ENCODE data around the gene CHST8.
"Not testable (repeated sequence)": the region's sequence is repeated elsewhere in the genome, so short reads cannot be mapped to it uniquely, and the experiment has no call there.

The CHST8 gene

GRCh38 chr19:33814181-33815165, 192.7 kb downstream of the CHST8 start:
- ChIA-PET POLR2A (ENCODE audit: low non-redundant PET) (no interaction called here), CTCF (no interaction called here)

GRCh38 chr19:33815380-33816340, 193.9 kb downstream of the CHST8 start:
- ChIA-PET POLR2A (ENCODE audit: low non-redundant PET) (interaction anchor here (0.6 to 0.7 kb wide), 2 partner anchors 11 to 487 kb away, joined by 4 to 9 read pairs; no protein-coding TSS in a partner anchor), CTCF (interaction anchor here (1.0 kb wide), 1 partner anchor 183 kb away, joined by 3 read pairs; no protein-coding TSS in a partner anchor)
- TF ChIP-seq, protein P1, sequence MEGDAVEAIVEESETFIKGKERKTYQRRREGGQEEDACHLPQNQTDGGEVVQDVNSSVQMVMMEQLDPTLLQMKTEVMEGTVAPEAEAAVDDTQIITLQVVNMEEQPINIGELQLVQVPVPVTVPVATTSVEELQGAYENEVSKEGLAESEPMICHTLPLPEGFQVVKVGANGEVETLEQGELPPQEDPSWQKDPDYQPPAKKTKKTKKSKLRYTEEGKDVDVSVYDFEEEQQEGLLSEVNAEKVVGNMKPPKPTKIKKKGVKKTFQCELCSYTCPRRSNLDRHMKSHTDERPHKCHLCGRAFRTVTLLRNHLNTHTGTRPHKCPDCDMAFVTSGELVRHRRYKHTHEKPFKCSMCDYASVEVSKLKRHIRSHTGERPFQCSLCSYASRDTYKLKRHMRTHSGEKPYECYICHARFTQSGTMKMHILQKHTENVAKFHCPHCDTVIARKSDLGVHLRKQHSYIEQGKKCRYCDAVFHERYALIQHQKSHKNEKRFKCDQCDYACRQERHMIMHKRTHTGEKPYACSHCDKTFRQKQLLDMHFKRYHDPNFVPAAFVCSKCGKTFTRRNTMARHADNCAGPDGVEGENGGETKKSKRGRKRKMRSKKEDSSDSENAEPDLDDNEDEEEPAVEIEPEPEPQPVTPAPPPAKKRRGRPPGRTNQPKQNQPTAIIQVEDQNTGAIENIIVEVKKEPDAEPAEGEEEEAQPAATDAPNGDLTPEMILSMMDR (conservative IDR thresholded peaks at IDR 0.05; ENCODE audit: low read depth): no peak
- no peak for DNase-seq (ENCODE audit: low spot score)
- peak overlapping the region; percentile 60 for H3K27ac ChIP-seq

More at GRCh38 chr19:33814181-33815165, 192.7 kb downstream of the CHST8 start:
- TF ChIP-seq, protein P1 (conservative IDR thresholded peaks at IDR 0.05; ENCODE audit: low read depth): no peak
- DNase-seq (ENCODE audit: low spot score): no peak
- H3K27ac ChIP-seq: peak overlapping the region; percentile 53

GRCh38 chr19:33818411-33818810, 196.7 kb downstream of the CHST8 start:
- ChIA-PET POLR2A (ENCODE audit: low non-redundant PET) (no interaction called here), CTCF (interaction anchor here (0.6 kb wide), 1 partner anchor 447 kb away, joined by 4 read pairs; no protein-coding TSS in a partner anchor)
- H3K27ac ChIP-seq: peak overlapping the region; percentile 39
- no peak for DNase-seq (ENCODE audit: low spot score)
- TF ChIP-seq, protein P1 (conservative IDR thresholded peaks at IDR 0.05; ENCODE audit: low read depth): no peak

GRCh38 chr19:33819078-33819477, 197.3 kb downstream of the CHST8 start:
- H3K27ac ChIP-seq: peak overlapping the region; percentile 100
- ChIA-PET POLR2A (ENCODE audit: low non-redundant PET) (interaction anchor here (1.6 kb wide), 1 partner anchor 87 kb away, joined by 5 read pairs; no protein-coding TSS in a partner anchor), CTCF (interaction anchor here (0.6 to 0.7 kb wide), 3 partner anchors 58 to 729 kb away, joined by 3 to 4 read pairs (median 3); no protein-coding TSS in a partner anchor)
- DNase-seq (ENCODE audit: low spot score): not testable (repeated sequence)

DNA sequence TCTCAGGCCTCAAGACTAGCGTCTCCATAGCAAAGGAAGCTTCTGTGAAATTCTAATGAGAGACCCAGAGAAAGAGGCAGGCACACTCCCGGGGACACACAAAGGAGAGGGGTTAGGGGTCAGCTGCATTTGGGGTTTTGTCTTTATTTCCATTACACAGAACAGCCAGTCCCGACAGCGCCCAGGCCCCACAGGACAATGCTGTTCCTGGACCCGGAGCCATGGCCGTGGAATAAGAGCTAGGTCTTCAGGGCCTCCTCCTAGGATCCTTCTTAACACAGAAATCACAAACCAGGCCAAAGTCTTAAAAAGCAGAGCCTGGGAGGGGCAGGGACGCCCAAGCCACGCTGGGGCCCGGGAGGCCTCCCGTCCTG, 197.7 kb downstream of the CHST8 start:
- ChIA-PET POLR2A (ENCODE audit: low non-redundant PET) (interaction anchor here (1.0 to 1.6 kb wide), 3 partner anchors 22 to 87 kb away, joined by 3 to 5 read pairs (median 5); partner anchors contain the start of gene KCTD15), CTCF (interaction anchor here (0.6 to 0.7 kb wide), 3 partner anchors 58 to 729 kb away, joined by 3 to 4 read pairs (median 3); no protein-coding TSS in a partner anchor)
- TF ChIP-seq, protein P1 (conservative IDR thresholded peaks at IDR 0.05; ENCODE audit: low read depth): no peak
- peak overlapping the region; percentile 100 for H3K27ac ChIP-seq
- DNase-seq (ENCODE audit: low spot score): no peak

DNA sequence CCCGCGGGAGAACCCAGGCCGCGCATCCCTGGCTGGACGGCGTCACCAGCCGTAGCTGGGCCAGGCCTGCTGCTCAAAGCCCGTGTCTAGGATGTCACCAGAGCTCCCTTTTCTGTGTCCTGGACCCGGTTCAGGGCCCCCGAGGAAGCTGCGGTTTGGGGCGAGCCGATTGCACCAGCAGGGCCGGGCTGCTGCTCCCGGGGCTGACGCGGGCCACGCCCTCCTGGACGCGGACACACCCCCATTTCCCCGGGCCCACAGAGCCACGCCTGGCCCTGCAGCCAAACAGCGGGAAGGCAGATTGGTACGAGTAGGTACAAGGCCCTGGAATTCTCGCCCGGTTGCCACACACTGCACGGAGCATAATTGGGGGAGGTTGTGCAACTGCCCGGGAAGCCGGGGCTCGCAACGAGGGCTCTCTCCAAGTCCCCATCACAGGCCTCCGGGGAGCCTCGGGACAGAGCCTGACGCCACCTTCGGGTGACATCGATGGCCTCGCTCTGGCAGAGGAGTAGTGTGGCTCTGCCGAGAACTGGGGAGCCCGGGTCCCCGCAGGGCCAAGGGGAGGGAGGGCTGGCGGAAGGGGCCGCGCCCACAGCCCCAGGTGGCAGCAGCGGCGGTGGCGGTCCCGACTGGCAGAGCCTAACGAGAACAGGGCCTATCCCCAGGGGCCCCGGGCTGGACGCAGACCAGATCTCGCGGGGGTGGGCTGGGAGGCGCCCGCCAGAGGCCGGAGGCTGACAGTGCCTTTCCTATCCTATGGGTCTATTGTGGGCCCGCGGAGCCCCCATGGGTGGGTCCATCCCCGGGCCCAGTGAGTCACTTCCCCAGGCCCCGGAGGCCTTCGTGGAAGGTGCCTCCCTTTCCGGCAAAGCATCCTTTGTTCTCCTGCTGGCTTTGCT, 198.4 kb downstream of the CHST8 start:
- peak; percentile 90 for DNase-seq (ENCODE audit: low spot score)
- TF ChIP-seq, protein P1 (conservative IDR thresholded peaks at IDR 0.05; ENCODE audit: low read depth): no peak
- ChIA-PET CTCF (interaction anchor here (1.9 kb wide), 1 partner anchor 42 kb away, joined by 7 read pairs; no protein-coding TSS in a partner anchor), POLR2A (ENCODE audit: low non-redundant PET) (interaction anchor here (1.0 to 1.6 kb wide), 3 partner anchors 22 to 86 kb away, joined by 3 to 5 read pairs (median 5); partner anchors contain the start of gene KCTD15)
- peak overlapping the region; percentile 100 for H3K27ac ChIP-seq

All from RWPE1 (cell line).